K562 (cell line): ENCODE data around the gene HOXA9. TPM values are rescaled to one million over a fixed set of nuclear protein-coding genes. Genes with fewer than 3 reads are reported as not detected.

Experiments used
- ATAC-seq: fragments of 200-7000 bp; cut with Tn5 transposase; 3 replicates; pipeline ENCODE4 v1.9.1; 2020; ENCODE audit warnings: moderate library complexity
- BruUV-seq: library from RNA; stranded (reverse); fragments of 400-500 nt; replicated peaks from 2 replicates; lab custom pipeline; 2021; lab: Mats Ljungman, UMichigan
- CTCF ChIA-PET: fragments of 300-600 bp; formaldehyde crosslinking; extraction: SDS; loops from one replicate; lab custom pipeline; 2021; ENCODE audit warnings: low intra/inter-chr PET ratio; lab: Yijun Ruan, JAX
- POLR2A ChIA-PET: fragments of 300-600, 350-650 bp; sonication (Branson Sonifier 250); formaldehyde crosslinking; extraction: SDS; loops from one replicate; lab custom pipeline; 2021; ENCODE audit warnings: antibody characterized with exemption, inconsistent platforms; lab: Yijun Ruan, JAX
- DNase-seq, 4 experiments: peaks; one replicate each; pipeline versions ENCODE4 v3.0.0 to v3.0.0-alpha.2; 2011 to 2018; ENCODE audit warnings: low spot score in 3 of 4, mixed read lengths in 3 of 4; ENCODE audit errors: extremely low read depth in 1 of 4
- FAIRE-seq: peaks from 2 replicates; lab custom pipeline; 2011; peaks lifted over from hg19 to GRCh38; lab: Jason Lieb, UNC
- H2AFZ ChIP-seq: 2 replicates; pipeline ENCODE4 v1.6.0; 2011; ENCODE audit warnings: low read depth, low read length, control low read depth, inconsistent platforms
- H3K27ac ChIP-seq: fragments of 200-600 bp; 3 replicates; pipeline ENCODE4 v1.8.0; 2011; ENCODE audit warnings: low read depth, mild to moderate bottlenecking, control low read depth, inconsistent platforms, low read length, moderate library complexity, mixed read lengths; ENCODE audit errors: extremely low read depth
- H3K27me3 ChIP-seq, 2 experiments: fragments of 300-600 bp in 1 of 2; 2 replicates in 1 of 2; 3 replicates in 1 of 2; pipeline versions ENCODE4 v1.6.0 to v1.8.0; 2011; ENCODE audit warnings: inconsistent platforms in 2 of 2, low read length in 2 of 2, mild to moderate bottlenecking in 1 of 2, mixed read lengths in 1 of 2, moderate library complexity in 1 of 2; ENCODE audit not compliant: control insufficient read depth in 2 of 2, insufficient read depth in 2 of 2
- H3K36me3 ChIP-seq: fragments of 300-600 bp; 3 replicates; pipeline ENCODE4 v1.8.0; 2011; ENCODE audit warnings: mild to moderate bottlenecking, low read length, inconsistent platforms; ENCODE audit not compliant: control insufficient read depth, insufficient read depth
- H3K4me1 ChIP-seq, 2 experiments: fragments of 200-600 bp in 1 of 2; replicated peaks in 1 of 2; 2 replicates in 1 of 2; 3 replicates in 1 of 2; pipeline versions ENCODE4 v1.5.1 to v1.8.0; 2011; ENCODE audit warnings: inconsistent platforms in 2 of 2, low read length in 2 of 2, mild to moderate bottlenecking in 1 of 2, mixed read lengths in 1 of 2, moderate library complexity in 1 of 2; ENCODE audit not compliant: control insufficient read depth in 2 of 2, insufficient read depth in 2 of 2
- H3K4me2 ChIP-seq: 2 replicates; pipeline ENCODE4 v1.6.1; 2011; ENCODE audit warnings: low read length, control low read depth, inconsistent platforms, mixed read lengths; ENCODE audit not compliant: insufficient read depth
- H3K4me3 ChIP-seq: fragments of 200-600 bp; sonication (generic), shearing (Covaris generic); 2 replicates; pipeline ENCODE4 v1.5.1; 2016; ENCODE audit warnings: control low read depth, inconsistent platforms
- H3K79me2 ChIP-seq: fragments of 200-600 bp; 3 replicates; pipeline ENCODE4 v1.8.0; 2011; ENCODE audit warnings: low read length, inconsistent platforms; ENCODE audit not compliant: control insufficient read depth, insufficient read depth
- H3K9ac ChIP-seq, 2 experiments: 2 replicates each; pipeline versions ENCODE4 v1.6.0 to v1.6.1; 2011; ENCODE audit warnings: low read depth in 2 of 2, low read length in 2 of 2, control low read depth in 1 of 2, inconsistent platforms in 1 of 2, mild to moderate bottlenecking in 1 of 2, mixed read lengths in 1 of 2; ENCODE audit not compliant: insufficient read depth in 1 of 2
- H3K9me1 ChIP-seq: one replicate; pipeline ENCODE4 v1.6.0; 2011; ENCODE audit warnings: inconsistent platforms, mild to moderate bottlenecking, low read length, moderate library complexity; ENCODE audit not compliant: control insufficient read depth, insufficient read depth
- H3K9me3 ChIP-seq: replicated peaks from 2 replicates; pipeline ENCODE4 v1.5.1; 2011; ENCODE audit warnings: low read depth, low read length, inconsistent platforms; ENCODE audit not compliant: control insufficient read depth, insufficient read depth
- H4K20me1 ChIP-seq: replicated peaks from 2 replicates; pipeline ENCODE4 v1.6.1; 2011; ENCODE audit warnings: low read length, inconsistent platforms, mixed read lengths; ENCODE audit not compliant: control insufficient read depth, insufficient read depth
- CBX2 ChIP-seq: fragments of 200-600 bp; sonication (generic); IDR thresholded peaks from one replicate; pipeline ENCODE4 v1.6.1; 2012; ENCODE audit warnings: mild to moderate bottlenecking, low read length, inconsistent platforms; ENCODE audit not compliant: insufficient read depth, poor library complexity, severe bottlenecking
- CCAR2 ChIP-seq: fragments of 200-400 bp; formaldehyde crosslinking; IDR thresholded peaks from 2 replicates; pipeline ENCODE4 v1.6.1; 2017; ENCODE audit warnings: mild to moderate bottlenecking, low read depth, low read length
- DIDO1 ChIP-seq: fragments of 450-650 bp; IDR thresholded peaks from 2 replicates; pipeline ENCODE4 v1.6.1; 2016; ENCODE audit warnings: low read depth, missing biosample characterization, missing genetic modification characterization
- MLLT1 ChIP-seq, 2 experiments: fragments of 450-650 bp; IDR thresholded peaks; 2 replicates each; pipeline ENCODE4 v1.6.1; 2016
- NFYB ChIP-seq: IDR thresholded peaks from 2 replicates; pipeline ENCODE4 v1.6.1; 2011; ENCODE audit warnings: mild to moderate bottlenecking, moderate library complexity; ENCODE audit not compliant: insufficient read length; ENCODE audit errors: extremely low read depth
- NR2C1 ChIP-seq, 2 experiments: fragments of 450-650 bp; IDR thresholded peaks; 2 replicates each; pipeline ENCODE4 v1.6.1; 2017; ENCODE audit warnings: mild to moderate bottlenecking in 2 of 2, antibody characterized with exemption in 1 of 2, inconsistent platforms in 1 of 2, missing compliant biosample characterization in 1 of 2, missing genetic modification characterization in 1 of 2
- RB1 ChIP-seq: fragments of 450-650 bp; IDR thresholded peaks from 2 replicates; pipeline ENCODE4 v1.6.1; 2017; ENCODE audit warnings: low read depth, mild to moderate bottlenecking
- SFPQ ChIP-seq: fragments of 200-400 bp; formaldehyde crosslinking; IDR thresholded peaks from 2 replicates; pipeline ENCODE4 v1.6.1; 2017; ENCODE audit warnings: mild to moderate bottlenecking, low read depth, low read length, moderate library complexity
- SMARCA4 ChIP-seq: fragments of 450-650 bp; IDR thresholded peaks from 2 replicates; pipeline ENCODE4 v1.6.1; 2016
- SRSF9 ChIP-seq: fragments of 200-400 bp; formaldehyde crosslinking; IDR thresholded peaks from 2 replicates; pipeline ENCODE4 v1.6.1; 2017; ENCODE audit warnings: low read depth, low read length, borderline replicate concordance
- ZNF408 ChIP-seq: fragments of 250-450 bp; sonication (Bioruptor Pico); IDR thresholded peaks from 2 replicates; pipeline ENCODE4 v1.4.0; 2020; ENCODE audit warnings: low read depth, mild to moderate bottlenecking, moderate library complexity
- ZNF583 ChIP-seq: fragments of 250-450 bp; sonication (Bioruptor Pico); IDR thresholded peaks from 2 replicates; pipeline ENCODE4 v1.4.0; 2020
- ZNF830 ChIP-seq: fragments of 250-450 bp; sonication (Bioruptor Pico); IDR thresholded peaks from 2 replicates; pipeline ENCODE4 v1.5.0; 2021; ENCODE audit warnings: mild to moderate bottlenecking
- WGBS: fragments of 100-300 bp; shearing (Covaris generic); methylation state at CpG from one replicate; pipeline ENCODE4 v1.1.6; 2016; ENCODE audit warnings: low coverage, mixed read lengths; ENCODE audit not compliant: insufficient coverage; ENCODE audit errors: missing lambda C conversion rate; 5-methylcytosine and 5-hydroxymethylcytosine counted together
- in situ Hi-C: fragments of 300-500 bp; cut with MboI; formaldehyde crosslinking; loops from 4 replicates; pipeline ENCODE4 v1.15.0; 2018; ENCODE audit warnings: inconsistent platforms, mixed read lengths
- intact Hi-C: fragments of 100-400 bp; cut with micrococcal nuclease; formaldehyde crosslinking; loops from 2 replicates; pipeline ENCODE4 v1.14.2; 2022
- polyA plus RNA-seq, 8 experiments: library from polyadenylated mRNA; depleted of rRNA in 4 of 8; stranded (reverse) in 5 of 8; unstranded in 3 of 8; fragments of >200 nt; fragmentation: Nextera tagmentation in 2 of 8; fragmentation: Illumina TruSeq in 1 of 8; extraction: Ambion mirVana in 2 of 8; extraction: Trizol in 1 of 8; gene quantifications; 2 replicates each; pipeline versions ENCODE4 v1.2.1 to v1.2.3, GENCODE V29; 2011 to 2014; ENCODE audit warnings: inconsistent platforms in 1 of 8, missing spikeins in 1 of 8
- total RNA-seq, 7 experiments: library from RNA; depleted of rRNA in 6 of 7; stranded (reverse); fragments of >200 nt in 6 of 7; fragmentation: Illumina TruSeq in 2 of 7; extraction: Trizol in 2 of 7; gene quantifications; 2 replicates each; pipeline versions ENCODE4 v1.2.1 to v1.2.3, GENCODE V29; 2011 to 2021; ENCODE audit warnings: low replicate concordance in 1 of 7
- TF ChIP-seq, protein P1 (sequence below): IDR thresholded peaks from 2 replicates; pipeline ENCODE4 v1.6.1; 2011; ENCODE audit not compliant: insufficient read length; ENCODE audit errors: extremely low read depth

Gene HOXA9
- total and polyA plus RNA-seq, 9 of the 15 experiments (the other 6 are each of a cell fraction or from before 2014, with no cell fraction given), result not detected

DNA sequence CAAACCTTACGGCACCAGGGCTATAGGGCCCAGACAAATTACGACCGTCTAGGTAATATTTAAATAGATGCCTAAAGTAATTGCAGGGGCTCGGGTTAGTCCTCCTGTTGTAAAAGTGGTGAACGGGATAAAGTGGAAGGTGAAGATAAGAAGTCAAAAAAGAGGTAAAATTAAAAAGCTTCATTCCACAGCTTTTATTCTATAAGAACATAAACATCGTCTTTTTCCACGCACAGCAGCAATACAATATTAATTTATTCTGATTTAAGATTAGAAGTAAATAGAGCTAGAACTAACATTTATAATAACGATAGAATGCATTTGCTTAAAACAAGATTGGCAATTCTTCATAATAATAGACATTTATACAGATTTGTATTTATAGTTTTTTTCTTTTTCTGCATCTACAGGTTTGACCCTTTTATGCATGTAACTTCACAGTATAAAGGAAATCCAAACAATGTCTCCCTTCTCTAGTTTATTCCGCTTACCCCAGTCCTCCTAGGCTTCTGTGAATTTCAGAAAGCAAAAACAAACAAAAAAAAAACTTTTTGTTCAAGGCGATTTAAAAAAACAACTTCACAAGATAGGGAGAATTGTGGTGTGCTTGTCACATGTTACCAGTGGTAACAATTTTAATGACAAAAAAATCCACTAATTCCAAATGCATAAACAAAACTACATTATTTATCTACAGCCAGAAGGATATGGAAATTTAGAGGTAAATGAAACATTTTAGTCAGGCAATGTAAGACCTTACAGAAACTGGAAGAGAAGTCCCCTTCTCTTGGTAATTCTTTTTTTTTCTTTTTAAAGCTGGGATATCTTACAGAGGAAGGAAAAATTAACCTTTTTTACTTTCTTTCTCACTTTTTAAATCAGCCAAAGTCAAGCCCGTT lies 5.3 kb upstream of the HOXA9 start:
- TF ChIP-seq, protein P1, sequence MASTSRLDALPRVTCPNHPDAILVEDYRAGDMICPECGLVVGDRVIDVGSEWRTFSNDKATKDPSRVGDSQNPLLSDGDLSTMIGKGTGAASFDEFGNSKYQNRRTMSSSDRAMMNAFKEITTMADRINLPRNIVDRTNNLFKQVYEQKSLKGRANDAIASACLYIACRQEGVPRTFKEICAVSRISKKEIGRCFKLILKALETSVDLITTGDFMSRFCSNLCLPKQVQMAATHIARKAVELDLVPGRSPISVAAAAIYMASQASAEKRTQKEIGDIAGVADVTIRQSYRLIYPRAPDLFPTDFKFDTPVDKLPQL, result no peak
- TF ChIP-seq NFYB (no peak), NR2C1 (IDR thresholded peaks at IDR 0.05) (no peak), NR2C1 (tag; IDR thresholded peaks at IDR 0.05) (no peak), ZNF583 (CRISPR knock-in tag) (no peak), SMARCA4 (no peak), SFPQ (no peak), MLLT1 (IDR thresholded peaks at IDR 0.05) (no peak), ZNF408 (CRISPR knock-in tag) (no peak), CBX2 (no peak), CCAR2 (no peak), SRSF9 (no peak), ZNF830 (CRISPR knock-in tag) (no peak), RB1 (no peak), DIDO1 (tag) (no peak)
- intact Hi-C loops (no loop called here), in situ Hi-C loops (loop anchor here (25.0 kb wide), 3 partner anchors 658 to 1283 kb away; no protein-coding TSS in a partner anchor)
- FAIRE-seq (peak; percentile 77), ATAC-seq (no peak), DNase-seq (no peak)
- CTCF ChIA-PET, result no interaction called here
- Histone ChIP-seq H3K4me3 (no peak overlapping the region), H3K4me1 (peaks cover 0 to 3% of the 10 kb centered on the region in 2 experiments; a peak in 1 of 5 replicates), H3K36me3 (no peaks in the 10 kb centered on the region), H3K27ac (no peak overlapping the region), H3K9me3 (no peaks in the 10 kb centered on the region), H3K9me1 (no peaks in the 10 kb centered on the region), H3K4me2 (no peak overlapping the region), H3K79me2 (no peaks in the 10 kb centered on the region), H3K9ac (no peak overlapping the region), H2AFZ (no peak overlapping the region), H4K20me1 (no peaks in the 10 kb centered on the region), H3K27me3 (peaks cover 28 to 72% of the 10 kb centered on the region in 2 experiments; a peak in 4 of 5 replicates)
- 4% methylated on average over 10 of the region's 11 CpGs for WGBS
- no TSS peak for BruUV-seq
- POLR2A ChIA-PET, result interaction anchor here (0.8 kb wide), 1 partner anchor 10 kb away, joined by 3 read pairs; no protein-coding TSS in a partner anchor
